Neural progenitor cell (in vitro differentiated cells): Measurements from ENCODE around the gene SPRR2G. TPM values are rescaled to one million over a fixed set of nuclear protein-coding genes. Genes with fewer than 3 reads are reported as not detected.

ENCODE experiments used
- DNase-seq: peaks from one replicate; pipeline ENCODE4 v3.0.0-alpha.2; 2016; ENCODE audit warnings: low spot score
- H2AFZ ChIP-seq: fragments of 200-600 bp; sonication (generic); replicated peaks from 2 replicates; pipeline ENCODE4 v1.6.1; 2016; ENCODE audit warnings: antibody characterized with exemption
- H3F3A ChIP-seq: fragments of 200-600 bp; sonication (generic); 2 replicates; pipeline ENCODE4 v1.6.1; 2016; ENCODE audit warnings: antibody characterized with exemption, low read depth
- H3K27ac ChIP-seq: fragments of 200-600 bp; sonication (generic); 2 replicates; pipeline ENCODE4 v1.5.1; 2016; ENCODE audit warnings: mild to moderate bottlenecking
- H3K27me3 ChIP-seq: fragments of 200-600 bp; sonication (generic); 2 replicates; pipeline ENCODE4 v1.6.1; 2016; ENCODE audit warnings: mild to moderate bottlenecking, moderate library complexity
- H3K36me3 ChIP-seq: fragments of 200-600 bp; sonication (generic); 2 replicates; pipeline ENCODE4 v1.5.1; 2016
- H3K4me1 ChIP-seq: fragments of 200-600 bp; sonication (generic); 2 replicates; pipeline ENCODE4 v1.6.1; 2016; ENCODE audit warnings: mixed run types
- H3K4me2 ChIP-seq: fragments of 200-600 bp; sonication (generic); 2 replicates; pipeline ENCODE4 v1.6.1; 2016
- H3K4me3 ChIP-seq: fragments of 200-600 bp; sonication (generic); 2 replicates; pipeline ENCODE4 v1.5.1; 2016
- H3K79me2 ChIP-seq: fragments of 200-600 bp; sonication (generic); 2 replicates; pipeline ENCODE4 v1.6.1; 2016; ENCODE audit warnings: low read depth
- H3K9ac ChIP-seq: fragments of 200-600 bp; sonication (generic); 2 replicates; pipeline ENCODE4 v1.6.1; 2016
- H3K9me3 ChIP-seq: fragments of 200-600 bp; sonication (generic); 2 replicates; pipeline ENCODE4 v1.5.1; 2016; ENCODE audit warnings: low read depth
- H4K20me1 ChIP-seq: fragments of 200-600 bp; sonication (generic); 2 replicates; pipeline ENCODE4 v1.6.1; 2016; ENCODE audit warnings: low read depth
- H3K27ac Mint-ChIP-seq: 3 replicates; pipeline ENCODE4 v1.8.0; 2021; ENCODE audit warnings: mixed read lengths
- H3K27me3 Mint-ChIP-seq: 2 replicates; pipeline ENCODE4 v1.8.0; 2022; ENCODE audit warnings: low read depth, mild to moderate bottlenecking, inconsistent platforms, moderate library complexity, mixed read lengths; ENCODE audit not compliant: insufficient read depth
- H3K36me3 Mint-ChIP-seq: 3 replicates; pipeline ENCODE4 v1.8.0; 2021; ENCODE audit warnings: mixed read lengths
- H3K4me1 Mint-ChIP-seq: 3 replicates; pipeline ENCODE4 v1.8.0; 2021; ENCODE audit warnings: mixed read lengths
- H3K4me3 Mint-ChIP-seq: 3 replicates; pipeline ENCODE4 v1.8.0; 2021; ENCODE audit warnings: mild to moderate bottlenecking, moderate library complexity, mixed read lengths
- H3K9me3 Mint-ChIP-seq: 3 replicates; pipeline ENCODE4 v1.8.0; 2020; ENCODE audit warnings: mixed read lengths
- CTCF ChIP-seq: fragments of 200-600 bp; sonication (generic); IDR thresholded peaks from 2 replicates; pipeline ENCODE4 v1.5.1; 2017; ENCODE audit warnings: antibody characterized with exemption, mild to moderate bottlenecking
- EZH2 ChIP-seq: fragments of 200-600 bp; sonication (generic); IDR thresholded peaks from 2 replicates; pipeline ENCODE4 v1.6.1; 2017; ENCODE audit warnings: antibody characterized with exemption, mild to moderate bottlenecking, moderate library complexity
- EZH2phosphoT487 ChIP-seq: fragments of 200-600 bp; sonication (generic); IDR thresholded peaks from 2 replicates; pipeline ENCODE4 v1.6.1; 2017; ENCODE audit warnings: antibody characterized with exemption
- total RNA-seq: library from RNA; depleted of rRNA; stranded (reverse); fragments of >200 nt; gene quantifications from 2 replicates; pipeline ENCODE4 v1.2.3, GENCODE V29; 2015; ENCODE audit warnings: low replicate concordance

The SPRR2G gene
- not detected in 2 replicates for total RNA-seq

DNA sequence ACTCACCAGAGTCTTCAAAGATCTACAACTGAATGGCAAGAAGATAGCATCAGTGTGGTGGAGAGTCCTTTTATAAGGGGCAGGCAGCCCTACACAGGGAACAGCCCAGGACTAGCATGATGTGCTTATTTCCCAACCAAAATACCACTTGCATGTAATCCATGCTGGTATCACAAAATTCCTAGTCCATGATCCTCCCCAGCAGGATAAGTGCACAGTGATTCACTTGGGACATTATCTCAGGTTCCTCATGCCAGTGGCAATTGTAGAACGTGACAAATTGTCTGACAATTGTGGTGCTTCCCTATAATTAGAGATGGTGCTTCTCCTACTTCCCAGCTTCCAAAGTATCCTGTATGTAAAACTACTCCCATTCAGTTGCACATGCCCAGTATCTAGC is at the start of gene SPRR2G:
Gene SPRR2G (minus strand): TSS at position 45 of the 400 bp plus-strand sequence. CDS start 780 bp downstream, outside the sequence.
- no peaks in the 10 kb centered on the region for H3K79me2 ChIP-seq
- no peaks in the 10 kb centered on the region for H3K9me3 ChIP-seq
- no peak within 1 kb of the TSS for H3K27ac ChIP-seq
- Mint-ChIP-seq H3K4me1 (no peaks in the 10 kb centered on the region), H3K27ac (no peak within 1 kb of the TSS), H3K36me3 (no peaks in the 10 kb centered on the region), H3K9me3 (no peaks in the 10 kb centered on the region), H3K27me3 (peaks cover 3% of the 10 kb centered on the region), H3K4me3 (no peak within 1 kb of the TSS)
- H3K27me3 ChIP-seq: no peaks in the 10 kb centered on the region
- DNase-seq: no peak
- TF ChIP-seq EZH2phosphoT487 (no peak), EZH2 (no peak), CTCF (no peak)
- H3K9ac ChIP-seq: no peak within 1 kb of the TSS
- no peak within 1 kb of the TSS for H3K4me2 ChIP-seq
- no peaks in the 10 kb centered on the region for H3K36me3 ChIP-seq
- H3F3A ChIP-seq: no peaks in the 10 kb centered on the region
- H4K20me1 ChIP-seq: no peaks in the 10 kb centered on the region
- H3K4me1 ChIP-seq: no peaks in the 10 kb centered on the region
- H2AFZ ChIP-seq: no peak within 1 kb of the TSS
- no peak within 1 kb of the TSS for H3K4me3 ChIP-seq

DNA sequence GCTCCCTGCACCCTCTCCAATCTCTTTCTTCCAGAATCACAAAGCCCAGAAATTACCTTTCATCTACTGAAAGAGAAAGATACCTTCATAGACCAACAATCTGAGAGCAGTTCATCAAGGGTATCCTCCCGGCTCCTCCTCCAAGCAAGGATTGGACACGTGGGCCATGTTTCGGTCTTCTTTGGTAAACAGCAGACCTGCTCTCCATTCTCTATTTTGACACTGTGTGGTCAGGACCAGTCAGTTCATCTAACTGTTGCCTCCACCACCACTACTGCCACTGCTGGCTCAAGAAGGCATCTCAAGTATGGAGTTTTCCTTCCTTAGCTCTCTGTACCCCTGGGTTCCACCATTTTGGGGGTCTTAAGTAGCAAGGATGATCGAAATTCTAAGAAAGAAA is 44.5 kb upstream of the SPRR2G start:
- H3K4me1 Mint-ChIP-seq: no peaks in the 10 kb centered on the region

GRCh38 chr1:153194331-153195050 is 43.8 kb upstream of the SPRR2G start:
- H3K9me3 Mint-ChIP-seq: no peaks in the 10 kb centered on the region
- H3F3A ChIP-seq: no peaks in the 10 kb centered on the region
- no peak overlapping the region for H3K4me3 ChIP-seq
- H2AFZ ChIP-seq: no peak overlapping the region
- H3K4me2 ChIP-seq: no peak overlapping the region
- no peak for TF ChIP-seq CTCF
- TF ChIP-seq EZH2: no peak
- no peak for TF ChIP-seq EZH2phosphoT487
- no peaks in the 10 kb centered on the region for H3K79me2 ChIP-seq
- no peak overlapping the region for H3K9ac ChIP-seq
- H3K4me1 Mint-ChIP-seq: no peaks in the 10 kb centered on the region
- H3K27ac Mint-ChIP-seq: no peak overlapping the region
- H3K27me3 ChIP-seq: no peaks in the 10 kb centered on the region
- DNase-seq: no peak
- no peaks in the 10 kb centered on the region for H3K4me1 ChIP-seq
- no peaks in the 10 kb centered on the region for H3K36me3 Mint-ChIP-seq
- no peak overlapping the region for H3K4me3 Mint-ChIP-seq
- no peaks in the 10 kb centered on the region for H4K20me1 ChIP-seq
- peaks cover 3% of the 10 kb centered on the region for H3K9me3 ChIP-seq
- H3K27ac ChIP-seq: no peak overlapping the region
- H3K36me3 ChIP-seq: no peaks in the 10 kb centered on the region
- H3K27me3 Mint-ChIP-seq: peaks cover 13% of the 10 kb centered on the region

More for the DNA sequence above, 44.5 kb upstream of the SPRR2G start:
- Mint-ChIP-seq H3K27ac (no peak overlapping the region), H3K27me3 (peaks cover 13% of the 10 kb centered on the region), H3K9me3 (no peaks in the 10 kb centered on the region), H3K36me3 (no peaks in the 10 kb centered on the region), H3K4me3 (no peak overlapping the region)
- no peak for DNase-seq
- Histone ChIP-seq H3K4me3 (no peak overlapping the region), H3K27me3 (no peaks in the 10 kb centered on the region), H3K4me2 (no peak overlapping the region), H4K20me1 (no peaks in the 10 kb centered on the region), H3K9ac (no peak overlapping the region), H3K4me1 (no peaks in the 10 kb centered on the region), H3K36me3 (no peaks in the 10 kb centered on the region), H3F3A (no peaks in the 10 kb centered on the region), H3K27ac (no peak overlapping the region), H3K79me2 (no peaks in the 10 kb centered on the region), H3K9me3 (peaks cover 3% of the 10 kb centered on the region), H2AFZ (no peak overlapping the region)
- TF ChIP-seq EZH2phosphoT487: no peak
- TF ChIP-seq EZH2: no peak
- TF ChIP-seq CTCF: no peak
